Parathyroid adenoma (tissue), 2 donors: ENCODE measurements around the gene CER1.
A peak's percentile ranks its signal among the peaks of the same experiment; 100 is the strongest.
"Not testable (repeated sequence)": the region's sequence is repeated elsewhere in the genome, so short reads cannot be mapped to it uniquely, and the experiment has no call there.

Experiments
- H2AFZ ChIP-seq: fragments of 300-600 bp; sonication (generic); one replicate; pipeline ENCODE4 v1.7.0; 2017; ENCODE audit warnings: antibody characterized with exemption, mild to moderate bottlenecking
- H3K27ac ChIP-seq: fragments of 300-600 bp; sonication (generic); one replicate; pipeline ENCODE4 v1.7.0; 2017
- H3K27me3 ChIP-seq: fragments of 300-600 bp; sonication (generic); one replicate; pipeline ENCODE4 v1.7.0; 2017; ENCODE audit warnings: low read length; ENCODE audit not compliant: control insufficient read depth, insufficient read depth
- H3K36me3 ChIP-seq: fragments of 300-600 bp; sonication (generic); one replicate; pipeline ENCODE4 v1.7.0; 2017; ENCODE audit warnings: low read length; ENCODE audit not compliant: control insufficient read depth, insufficient read depth
- H3K4me1 ChIP-seq: fragments of 300-600 bp; sonication (generic); one replicate; pipeline ENCODE4 v1.7.0; 2017; ENCODE audit warnings: control low read depth
- H3K4me2 ChIP-seq: fragments of 300-600 bp; sonication (generic); one replicate; pipeline ENCODE4 v1.7.0; 2017; ENCODE audit warnings: low read length
- H3K4me3 ChIP-seq: fragments of 300-600 bp; sonication (generic); one replicate; pipeline ENCODE4 v1.7.0; 2017; ENCODE audit warnings: low read depth, low read length
- H3K79me2 ChIP-seq: fragments of 300-600 bp; sonication (generic); one replicate; pipeline ENCODE4 v1.7.0; 2017; ENCODE audit warnings: control low read depth
- H3K9ac ChIP-seq: fragments of 300-600 bp; sonication (generic); one replicate; pipeline ENCODE4 v1.7.0; 2017; ENCODE audit warnings: mild to moderate bottlenecking
- H3K9me3 ChIP-seq: fragments of 300-600 bp; sonication (generic); one replicate; pipeline ENCODE4 v1.7.0; 2017; ENCODE audit warnings: low read length; ENCODE audit not compliant: control insufficient read depth
- TF ChIP-seq, protein P1 (sequence below): fragments of 300-600 bp; sonication (generic); IDR thresholded peaks from one replicate; pipeline ENCODE4 v1.7.0; 2017; ENCODE audit warnings: antibody characterized with exemption, mild to moderate bottlenecking
- donor health status: primary hyperparathyroidism.

CER1 gene

DNA sequence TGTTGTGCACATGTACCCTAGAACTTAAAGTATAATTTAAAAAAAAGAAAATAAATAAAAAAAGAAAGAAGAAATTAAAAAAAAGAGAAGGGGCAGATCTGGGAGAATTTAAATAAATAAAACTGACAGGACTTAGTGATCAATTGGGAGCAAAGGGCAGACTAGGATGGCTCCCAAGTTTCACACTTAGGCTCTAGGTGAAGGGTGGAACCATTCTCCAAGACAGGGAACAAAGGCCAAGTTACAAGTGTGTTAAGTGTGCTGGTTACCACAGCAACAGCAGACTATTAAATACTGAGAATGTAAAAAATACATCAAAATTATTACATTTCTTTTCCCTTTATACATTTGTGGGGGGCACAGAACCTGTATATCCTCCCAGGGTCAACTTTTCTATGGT lies 36.4 kb downstream of the CER1 start:
- Histone ChIP-seq H3K4me3 (no peak overlapping the region), H3K4me2 (no peak overlapping the region), H2AFZ (no peak overlapping the region), H3K9ac (no peak overlapping the region), H3K79me2 (peaks cover 5% of the 10 kb centered on the region), H3K27me3 (no peaks in the 10 kb centered on the region), H3K36me3 (no peaks in the 10 kb centered on the region), H3K4me1 (no peaks in the 10 kb centered on the region), H3K27ac (no peak overlapping the region), H3K9me3 (no peaks in the 10 kb centered on the region)
- TF ChIP-seq, protein P1, sequence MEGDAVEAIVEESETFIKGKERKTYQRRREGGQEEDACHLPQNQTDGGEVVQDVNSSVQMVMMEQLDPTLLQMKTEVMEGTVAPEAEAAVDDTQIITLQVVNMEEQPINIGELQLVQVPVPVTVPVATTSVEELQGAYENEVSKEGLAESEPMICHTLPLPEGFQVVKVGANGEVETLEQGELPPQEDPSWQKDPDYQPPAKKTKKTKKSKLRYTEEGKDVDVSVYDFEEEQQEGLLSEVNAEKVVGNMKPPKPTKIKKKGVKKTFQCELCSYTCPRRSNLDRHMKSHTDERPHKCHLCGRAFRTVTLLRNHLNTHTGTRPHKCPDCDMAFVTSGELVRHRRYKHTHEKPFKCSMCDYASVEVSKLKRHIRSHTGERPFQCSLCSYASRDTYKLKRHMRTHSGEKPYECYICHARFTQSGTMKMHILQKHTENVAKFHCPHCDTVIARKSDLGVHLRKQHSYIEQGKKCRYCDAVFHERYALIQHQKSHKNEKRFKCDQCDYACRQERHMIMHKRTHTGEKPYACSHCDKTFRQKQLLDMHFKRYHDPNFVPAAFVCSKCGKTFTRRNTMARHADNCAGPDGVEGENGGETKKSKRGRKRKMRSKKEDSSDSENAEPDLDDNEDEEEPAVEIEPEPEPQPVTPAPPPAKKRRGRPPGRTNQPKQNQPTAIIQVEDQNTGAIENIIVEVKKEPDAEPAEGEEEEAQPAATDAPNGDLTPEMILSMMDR, result no peak

DNA sequence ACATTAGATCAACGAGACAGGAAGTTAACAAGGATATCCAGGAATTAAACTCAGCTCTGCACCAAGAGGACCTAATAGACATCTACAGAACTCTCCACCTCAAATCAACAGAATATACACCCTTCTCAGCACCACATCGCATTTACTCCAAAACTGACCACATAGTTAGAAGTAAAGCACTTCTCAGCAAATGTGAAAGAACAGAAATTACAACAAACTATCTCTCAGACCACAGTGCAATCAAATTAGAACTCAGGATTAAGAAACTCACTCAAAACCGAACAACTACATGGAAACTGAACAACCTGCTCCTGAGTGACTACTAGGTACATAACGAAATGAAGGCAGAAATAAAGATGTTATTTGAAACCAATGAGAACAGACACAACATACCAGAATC lies 39.9 kb downstream of the CER1 start:
- not testable (repeated sequence) for H2AFZ ChIP-seq, H3K4me1 ChIP-seq, H3K9ac ChIP-seq, H3K4me3 ChIP-seq, H3K4me2 ChIP-seq, H3K27me3 ChIP-seq, H3K9me3 ChIP-seq, H3K27ac ChIP-seq, H3K79me2 ChIP-seq, H3K36me3 ChIP-seq

DNA sequence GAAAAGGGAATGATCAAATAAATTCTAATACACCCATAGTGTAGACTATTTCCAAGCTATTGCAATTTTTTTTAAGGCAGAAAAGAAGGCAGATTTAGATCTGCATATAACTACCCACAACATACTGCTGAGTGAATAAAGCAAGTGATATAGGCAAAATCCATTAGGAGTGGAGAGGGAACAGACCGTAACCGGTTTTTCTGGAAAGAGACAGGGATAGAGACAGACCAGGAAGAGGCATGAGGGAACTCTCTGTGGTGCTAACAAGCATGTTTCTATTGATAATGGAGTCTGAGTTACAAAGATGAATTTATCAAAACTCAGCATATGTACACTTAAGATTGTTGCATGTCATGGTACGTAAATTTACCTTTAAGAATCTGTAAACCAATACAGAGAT lies 43.8 kb downstream of the CER1 start:
- peaks cover 3% of the 10 kb centered on the region for H3K79me2 ChIP-seq
- H3K4me2 ChIP-seq, result no peak overlapping the region
- H3K27me3 ChIP-seq, result no peaks in the 10 kb centered on the region
- H3K27ac ChIP-seq, result no peak overlapping the region
- no peaks in the 10 kb centered on the region for H3K36me3 ChIP-seq
- H3K4me3 ChIP-seq, result no peak overlapping the region
- no peaks in the 10 kb centered on the region for H3K9me3 ChIP-seq
- no peaks in the 10 kb centered on the region for H3K4me1 ChIP-seq
- TF ChIP-seq, protein P1, result no peak
- H3K9ac ChIP-seq, result no peak overlapping the region
- H2AFZ ChIP-seq, result no peak overlapping the region

DNA sequence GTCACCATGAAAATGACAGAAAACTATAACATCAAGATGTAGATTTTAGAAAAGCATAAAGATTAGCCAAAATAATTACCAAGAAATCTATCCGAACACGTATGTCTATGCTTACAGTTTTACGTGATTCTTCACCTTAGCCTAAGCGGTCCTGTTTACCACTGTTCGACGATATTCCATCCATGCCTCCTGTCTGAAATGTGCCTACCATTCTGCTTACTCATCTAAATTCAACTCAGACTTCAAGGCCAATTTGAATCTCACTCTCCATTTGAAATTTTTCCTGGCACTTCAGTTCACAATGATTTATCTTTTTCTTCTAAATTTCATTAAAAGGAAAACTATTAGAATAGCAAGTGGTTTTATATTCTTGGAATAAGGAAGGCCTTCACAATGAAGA lies 44.7 kb downstream of the CER1 start:
- Histone ChIP-seq H3K9me3 (no peaks in the 10 kb centered on the region), H3K4me1 (no peaks in the 10 kb centered on the region), H3K36me3 (no peaks in the 10 kb centered on the region), H2AFZ (no peak overlapping the region), H3K4me2 (peak overlapping the region; percentile 14), H3K27ac (no peak overlapping the region), H3K79me2 (peaks cover 3% of the 10 kb centered on the region), H3K4me3 (no peak overlapping the region), H3K27me3 (no peaks in the 10 kb centered on the region), H3K9ac (no peak overlapping the region)
- TF ChIP-seq, protein P1, result no peak

DNA sequence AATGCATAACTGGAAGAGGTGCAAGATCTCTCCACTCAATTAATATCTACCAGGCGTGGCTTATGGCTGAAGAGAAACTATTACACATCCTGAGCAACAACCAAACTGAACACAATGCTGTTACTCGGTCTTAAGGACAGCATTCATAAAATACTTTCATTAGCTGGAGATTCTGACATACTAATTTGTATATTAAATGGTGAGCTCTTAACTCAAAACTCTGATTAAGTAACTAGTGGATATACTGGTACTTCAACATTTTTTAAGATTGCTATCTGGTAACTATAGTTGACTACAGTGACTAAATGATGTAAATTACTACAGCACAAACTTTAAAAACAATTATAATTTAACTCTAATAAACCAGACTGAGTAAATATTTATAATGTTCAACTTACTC lies 45.1 kb downstream of the CER1 start:
- Histone ChIP-seq H3K36me3 (no peaks in the 10 kb centered on the region), H3K4me2 (no peak overlapping the region), H3K27me3 (no peaks in the 10 kb centered on the region), H3K9me3 (no peaks in the 10 kb centered on the region), H3K4me1 (no peaks in the 10 kb centered on the region), H3K79me2 (peaks cover 3% of the 10 kb centered on the region), H3K9ac (no peak overlapping the region), H2AFZ (no peak overlapping the region), H3K27ac (no peak overlapping the region), H3K4me3 (no peak overlapping the region)
- TF ChIP-seq, protein P1, result no peak
